PFSK-1 (cell line): Measurements from ENCODE around the gene EGFL8.

Source experiments
- FOXP2 ChIP-seq: optimal IDR thresholded peaks from 2 replicates; pipeline ENCODE3; 2011; ENCODE audit warnings: borderline replicate concordance, control low read depth, inconsistent platforms; ENCODE audit not compliant: insufficient read depth; ENCODE audit errors: extremely low read length, extremely low read depth
- POLR2AphosphoS5 ChIP-seq: IDR thresholded peaks from 2 replicates; pipeline ENCODE4 v1.6.1; 2012; ENCODE audit warnings: low read depth, mild to moderate bottlenecking, control low read depth, low read length, moderate library complexity
- SIN3A ChIP-seq: IDR thresholded peaks from 2 replicates; pipeline ENCODE4 v1.6.1; 2012; ENCODE audit warnings: mild to moderate bottlenecking, low read length, moderate library complexity, borderline replicate concordance; ENCODE audit not compliant: insufficient read depth
- TAF1 ChIP-seq: IDR thresholded peaks from 2 replicates; pipeline ENCODE4 v1.6.1; 2012; ENCODE audit warnings: low read length, control low read depth, borderline replicate concordance; ENCODE audit not compliant: insufficient read depth
- TF ChIP-seq, protein P1 (sequence below), 2 experiments: IDR thresholded peaks; 2 replicates each; pipeline versions ENCODE4 v1.6.1 to v1.8.0; 2011 to 2012; ENCODE audit warnings: low read depth in 2 of 2, low read length in 2 of 2, control low read depth in 1 of 2, inconsistent platforms in 1 of 2, mild to moderate bottlenecking in 1 of 2, moderate library complexity in 1 of 2; ENCODE audit not compliant: insufficient read depth in 1 of 2

The EGFL8 gene

DNA sequence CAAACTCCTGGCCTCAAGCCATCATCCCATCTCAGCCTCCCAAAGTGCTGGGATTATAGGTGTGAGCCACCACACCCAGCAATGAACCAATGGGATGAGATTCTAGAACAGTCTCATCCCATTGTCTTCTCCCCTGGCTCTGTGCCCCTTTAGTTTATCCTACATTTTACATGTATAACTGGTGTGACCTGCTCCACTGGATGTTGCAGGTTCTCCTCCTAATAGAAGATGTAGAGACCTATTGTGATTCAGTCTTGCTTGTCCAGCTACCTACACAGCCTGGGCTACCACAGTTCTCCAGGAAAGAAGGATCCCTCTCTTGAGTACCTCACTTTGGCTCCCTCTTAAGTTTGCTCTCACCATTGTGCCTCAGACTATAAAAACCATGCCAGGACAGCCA is 32.3 kb upstream of the EGFL8 start:
- no peak for TF ChIP-seq FOXP2
- TF ChIP-seq TAF1: no peak
- TF ChIP-seq SIN3A: no peak
- TF ChIP-seq, protein P1, sequence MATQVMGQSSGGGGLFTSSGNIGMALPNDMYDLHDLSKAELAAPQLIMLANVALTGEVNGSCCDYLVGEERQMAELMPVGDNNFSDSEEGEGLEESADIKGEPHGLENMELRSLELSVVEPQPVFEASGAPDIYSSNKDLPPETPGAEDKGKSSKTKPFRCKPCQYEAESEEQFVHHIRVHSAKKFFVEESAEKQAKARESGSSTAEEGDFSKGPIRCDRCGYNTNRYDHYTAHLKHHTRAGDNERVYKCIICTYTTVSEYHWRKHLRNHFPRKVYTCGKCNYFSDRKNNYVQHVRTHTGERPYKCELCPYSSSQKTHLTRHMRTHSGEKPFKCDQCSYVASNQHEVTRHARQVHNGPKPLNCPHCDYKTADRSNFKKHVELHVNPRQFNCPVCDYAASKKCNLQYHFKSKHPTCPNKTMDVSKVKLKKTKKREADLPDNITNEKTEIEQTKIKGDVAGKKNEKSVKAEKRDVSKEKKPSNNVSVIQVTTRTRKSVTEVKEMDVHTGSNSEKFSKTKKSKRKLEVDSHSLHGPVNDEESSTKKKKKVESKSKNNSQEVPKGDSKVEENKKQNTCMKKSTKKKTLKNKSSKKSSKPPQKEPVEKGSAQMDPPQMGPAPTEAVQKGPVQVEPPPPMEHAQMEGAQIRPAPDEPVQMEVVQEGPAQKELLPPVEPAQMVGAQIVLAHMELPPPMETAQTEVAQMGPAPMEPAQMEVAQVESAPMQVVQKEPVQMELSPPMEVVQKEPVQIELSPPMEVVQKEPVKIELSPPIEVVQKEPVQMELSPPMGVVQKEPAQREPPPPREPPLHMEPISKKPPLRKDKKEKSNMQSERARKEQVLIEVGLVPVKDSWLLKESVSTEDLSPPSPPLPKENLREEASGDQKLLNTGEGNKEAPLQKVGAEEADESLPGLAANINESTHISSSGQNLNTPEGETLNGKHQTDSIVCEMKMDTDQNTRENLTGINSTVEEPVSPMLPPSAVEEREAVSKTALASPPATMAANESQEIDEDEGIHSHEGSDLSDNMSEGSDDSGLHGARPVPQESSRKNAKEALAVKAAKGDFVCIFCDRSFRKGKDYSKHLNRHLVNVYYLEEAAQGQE (IDR thresholded peaks at IDR 0.05; ENCODE audit: insufficient read depth in 1 of 2, low read depth in 2 of 2, low read length in 2 of 2): no peak
- TF ChIP-seq POLR2AphosphoS5: no peak

GRCh38 chr6:32133786-32134185 is 30.6 kb upstream of the EGFL8 start:
- TF ChIP-seq, protein P1 (IDR thresholded peaks at IDR 0.05; ENCODE audit: insufficient read depth in 1 of 2, low read depth in 2 of 2, low read length in 2 of 2): no peak
- TF ChIP-seq SIN3A (no peak), POLR2AphosphoS5 (no peak), FOXP2 (no peak), TAF1 (no peak)

GRCh38 chr6:32137454-32137853 is 26.9 kb upstream of the EGFL8 start:
- TF ChIP-seq SIN3A (no peak), POLR2AphosphoS5 (no peak), FOXP2 (no peak), TAF1 (no peak)
- TF ChIP-seq, protein P1 (IDR thresholded peaks at IDR 0.05; ENCODE audit: insufficient read depth in 1 of 2, low read depth in 2 of 2, low read length in 2 of 2): no peak

DNA sequence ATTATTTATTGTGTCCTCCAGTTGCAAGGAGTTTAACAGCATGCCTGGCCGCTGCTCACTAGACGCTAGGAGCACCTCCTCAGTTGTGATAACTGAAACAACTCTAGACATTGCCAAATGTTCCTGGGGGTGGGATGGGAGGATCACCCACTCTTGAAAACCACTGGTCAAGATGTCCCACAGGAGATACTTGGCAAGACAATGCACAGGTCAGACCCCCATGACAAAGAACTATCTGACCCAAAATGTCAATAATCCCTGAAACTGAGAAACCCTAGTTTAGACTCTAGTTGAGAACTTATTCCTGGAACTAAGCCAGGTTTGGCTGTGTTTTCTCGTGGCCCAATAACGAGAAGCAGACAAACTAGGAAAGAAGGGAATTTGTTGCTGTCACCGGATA is 24.8 kb upstream of the EGFL8 start:
- TF ChIP-seq FOXP2: no peak
- TF ChIP-seq, protein P1 (IDR thresholded peaks at IDR 0.05; ENCODE audit: insufficient read depth in 1 of 2, low read depth in 2 of 2, low read length in 2 of 2): no peak
- TF ChIP-seq POLR2AphosphoS5: no peak
- TF ChIP-seq SIN3A: no peak
- TF ChIP-seq TAF1: no peak

- TF ChIP-seq FOXP2 (no peak), TAF1 (no peak), SIN3A (no peak), POLR2AphosphoS5 (no peak)
- TF ChIP-seq, protein P1 (IDR thresholded peaks at IDR 0.05; ENCODE audit: insufficient read depth in 1 of 2, low read depth in 2 of 2, low read length in 2 of 2): no peak
Measured at GRCh38 chr6:32140420-32141046, 23.9 kb upstream of the EGFL8 start.
